GM15510 (cell line): Measurements from ENCODE around the gene LGR6.

Experiments used
- POLR2A ChIP-seq: IDR thresholded peaks from 3 replicates; pipeline ENCODE4 v1.6.1; 2011; ENCODE audit warnings: borderline replicate concordance; ENCODE audit not compliant: insufficient read length; ENCODE audit errors: extremely low read depth

Gene LGR6

DNA sequence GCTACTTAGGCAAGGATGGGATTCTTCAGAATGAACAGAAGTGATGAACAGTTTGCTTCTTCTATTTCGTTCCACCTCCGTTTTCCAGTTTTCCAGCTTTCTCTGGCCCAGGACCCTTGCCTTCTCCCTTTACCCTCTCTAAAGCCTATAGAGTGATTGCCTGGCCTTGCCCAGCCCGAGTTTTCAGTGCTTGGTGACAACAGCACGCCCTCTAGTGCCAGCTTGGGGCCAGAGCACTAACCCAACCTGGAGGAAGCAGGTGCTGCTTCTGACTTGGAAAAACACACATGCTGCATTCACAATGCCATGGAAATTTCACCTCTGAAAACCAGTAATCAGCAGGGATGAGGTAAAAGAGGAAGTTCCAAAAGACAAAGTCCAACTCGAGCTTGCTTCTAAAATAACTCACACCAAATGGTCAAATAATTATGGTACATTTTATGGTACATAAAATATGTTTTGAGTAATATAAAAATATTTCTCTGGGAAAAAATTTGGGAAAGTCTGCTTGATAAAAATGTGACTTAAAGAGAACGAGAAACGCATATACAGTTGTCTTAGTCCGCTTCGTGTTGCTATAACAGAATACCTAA is 122.1 kb downstream of the LGR6 start:
- no peak for TF ChIP-seq POLR2A

DNA sequence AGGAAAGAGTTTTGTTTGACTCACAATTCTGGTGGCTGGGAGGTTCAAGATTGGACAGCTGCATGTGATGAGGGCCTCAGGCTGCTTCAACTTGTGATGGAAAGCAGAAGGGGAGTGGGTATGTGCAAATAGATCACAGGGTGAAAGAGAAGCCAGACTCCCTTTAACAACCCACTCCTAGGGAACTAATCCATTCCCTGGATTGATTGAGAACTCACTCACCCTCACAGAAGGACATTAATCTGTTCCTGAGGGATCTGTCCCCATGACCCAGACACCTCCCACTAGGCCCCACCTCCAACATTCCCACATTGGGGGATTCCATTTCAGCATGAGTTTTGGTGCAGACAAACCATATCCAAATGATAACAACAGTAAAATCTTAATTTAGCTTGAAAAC is 122.6 kb downstream of the LGR6 start:
- no peak for TF ChIP-seq POLR2A

DNA sequence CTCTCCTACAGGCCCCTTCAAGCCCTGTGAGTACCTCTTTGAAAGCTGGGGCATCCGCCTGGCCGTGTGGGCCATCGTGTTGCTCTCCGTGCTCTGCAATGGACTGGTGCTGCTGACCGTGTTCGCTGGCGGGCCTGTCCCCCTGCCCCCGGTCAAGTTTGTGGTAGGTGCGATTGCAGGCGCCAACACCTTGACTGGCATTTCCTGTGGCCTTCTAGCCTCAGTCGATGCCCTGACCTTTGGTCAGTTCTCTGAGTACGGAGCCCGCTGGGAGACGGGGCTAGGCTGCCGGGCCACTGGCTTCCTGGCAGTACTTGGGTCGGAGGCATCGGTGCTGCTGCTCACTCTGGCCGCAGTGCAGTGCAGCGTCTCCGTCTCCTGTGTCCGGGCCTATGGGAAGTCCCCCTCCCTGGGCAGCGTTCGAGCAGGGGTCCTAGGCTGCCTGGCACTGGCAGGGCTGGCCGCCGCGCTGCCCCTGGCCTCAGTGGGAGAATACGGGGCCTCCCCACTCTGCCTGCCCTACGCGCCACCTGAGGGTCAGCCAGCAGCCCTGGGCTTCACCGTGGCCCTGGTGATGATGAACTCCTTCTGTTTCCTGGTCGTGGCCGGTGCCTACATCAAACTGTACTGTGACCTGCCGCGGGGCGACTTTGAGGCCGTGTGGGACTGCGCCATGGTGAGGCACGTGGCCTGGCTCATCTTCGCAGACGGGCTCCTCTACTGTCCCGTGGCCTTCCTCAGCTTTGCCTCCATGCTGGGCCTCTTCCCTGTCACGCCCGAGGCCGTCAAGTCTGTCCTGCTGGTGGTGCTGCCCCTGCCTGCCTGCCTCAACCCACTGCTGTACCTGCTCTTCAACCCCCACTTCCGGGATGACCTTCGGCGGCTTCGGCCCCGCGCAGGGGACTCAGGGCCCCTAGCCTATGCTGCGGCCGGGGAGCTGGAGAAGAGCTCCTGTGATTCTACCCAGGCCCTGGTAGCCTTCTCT is 124.6 kb downstream of the LGR6 start:
- TF ChIP-seq POLR2A: no peak

DNA sequence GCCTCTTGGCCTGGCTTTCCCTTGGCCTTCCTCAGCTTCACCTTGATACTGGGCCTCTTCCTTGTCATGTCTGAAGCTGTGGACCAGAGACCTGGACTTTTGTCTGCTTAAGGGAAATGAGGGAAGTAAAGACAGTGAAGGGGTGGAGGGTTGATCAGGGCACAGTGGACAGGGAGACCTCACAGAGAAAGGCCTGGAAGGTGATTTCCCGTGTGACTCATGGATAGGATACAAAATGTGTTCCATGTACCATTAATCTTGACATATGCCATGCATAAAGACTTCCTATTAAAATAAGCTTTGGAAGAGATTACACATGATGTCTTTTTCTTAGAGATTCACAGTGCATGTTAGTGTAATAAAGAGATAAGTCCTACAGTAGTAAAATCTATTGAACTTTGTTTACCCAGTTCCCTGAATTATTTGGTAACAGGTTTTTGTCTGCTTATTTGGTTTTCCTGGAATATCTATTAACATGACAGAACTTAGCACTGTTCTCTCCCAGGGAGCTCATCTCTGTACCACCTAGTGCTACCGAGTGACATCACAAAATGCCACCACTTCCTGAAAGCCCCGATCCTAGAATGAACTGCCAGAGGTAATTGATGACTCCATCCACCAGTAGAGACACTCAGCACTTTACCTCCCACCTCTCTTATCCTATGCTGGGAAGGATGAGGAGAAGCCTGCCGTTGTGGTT is 125.9 kb downstream of the LGR6 start:
- TF ChIP-seq POLR2A: no peak

DNA sequence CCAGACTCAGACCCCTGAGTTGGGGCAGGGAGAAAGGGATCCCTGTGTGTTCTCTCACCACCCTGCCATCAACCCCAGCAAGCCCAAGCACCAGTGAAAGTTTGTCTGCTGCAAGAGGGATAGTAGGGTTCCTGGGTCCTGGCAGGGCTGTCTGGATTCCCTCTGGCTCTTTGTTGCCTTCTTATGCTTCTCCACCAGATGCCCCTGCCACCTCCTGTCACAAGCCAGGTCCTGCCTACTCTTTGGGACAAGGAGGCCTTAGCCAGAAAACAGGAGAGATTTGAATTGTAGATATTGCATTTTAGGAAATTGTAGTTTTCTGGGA is 126.4 kb downstream of the LGR6 start:
- no peak for TF ChIP-seq POLR2A

DNA sequence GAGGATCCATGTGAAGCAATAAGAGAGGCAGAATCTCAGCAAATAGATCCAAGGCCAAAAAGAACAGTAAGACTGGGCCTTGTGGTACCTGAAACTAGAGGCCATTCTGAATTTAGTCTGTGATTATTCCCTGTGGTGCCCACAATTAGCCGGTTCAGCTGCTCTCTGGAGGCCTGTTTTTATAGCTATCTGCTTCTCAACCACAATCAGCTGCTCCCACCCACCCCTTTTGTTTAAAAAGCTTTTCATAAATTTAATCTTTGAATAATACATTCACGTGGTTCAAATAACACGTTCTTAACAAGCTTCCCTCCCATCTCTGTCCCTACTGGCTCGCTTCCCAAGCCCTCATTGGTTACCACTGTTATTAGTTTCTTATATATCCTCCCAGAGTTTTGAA is 130.1 kb downstream of the LGR6 start:
- TF ChIP-seq POLR2A: no peak

DNA sequence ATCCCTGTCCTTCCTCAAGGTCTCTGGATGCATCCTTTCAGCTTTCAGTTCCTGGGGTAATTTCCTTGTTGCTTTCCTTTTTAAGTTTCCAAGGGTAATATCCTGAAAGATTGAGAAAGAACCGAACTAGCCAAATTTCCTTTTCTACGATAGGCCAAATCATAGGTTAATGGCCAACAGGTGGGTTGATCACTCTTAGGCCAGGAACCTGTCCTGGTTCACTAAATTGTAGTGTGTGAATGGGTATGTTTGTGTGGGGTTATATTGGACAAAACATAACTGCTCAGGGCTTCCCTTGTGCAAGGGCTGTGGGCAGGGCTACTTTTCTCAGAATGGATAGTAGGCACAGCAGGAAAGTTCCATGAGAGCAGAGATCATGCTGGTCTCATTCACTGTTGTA is 131.0 kb downstream of the LGR6 start:
- no peak for TF ChIP-seq POLR2A

DNA sequence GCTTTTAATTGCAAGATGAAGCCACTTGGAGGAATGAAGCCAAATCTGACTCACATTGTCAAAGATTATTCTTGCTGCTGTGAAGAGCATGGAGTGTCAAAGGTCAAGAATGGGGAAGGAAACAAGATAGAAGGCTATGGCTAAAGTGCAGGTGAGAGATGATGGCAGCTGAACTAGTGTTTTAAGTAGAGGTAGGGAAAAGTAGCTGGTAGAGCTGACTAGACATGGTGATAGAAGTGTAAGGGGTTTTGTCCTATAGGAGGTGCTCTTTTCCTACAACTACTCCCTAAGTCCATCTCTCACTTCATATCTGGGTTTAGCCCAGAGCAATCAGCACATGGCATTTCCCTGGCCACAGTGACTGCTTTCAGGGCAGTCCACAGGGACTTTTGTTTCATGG is 136.3 kb downstream of the LGR6 start:
- TF ChIP-seq POLR2A: no peak

DNA sequence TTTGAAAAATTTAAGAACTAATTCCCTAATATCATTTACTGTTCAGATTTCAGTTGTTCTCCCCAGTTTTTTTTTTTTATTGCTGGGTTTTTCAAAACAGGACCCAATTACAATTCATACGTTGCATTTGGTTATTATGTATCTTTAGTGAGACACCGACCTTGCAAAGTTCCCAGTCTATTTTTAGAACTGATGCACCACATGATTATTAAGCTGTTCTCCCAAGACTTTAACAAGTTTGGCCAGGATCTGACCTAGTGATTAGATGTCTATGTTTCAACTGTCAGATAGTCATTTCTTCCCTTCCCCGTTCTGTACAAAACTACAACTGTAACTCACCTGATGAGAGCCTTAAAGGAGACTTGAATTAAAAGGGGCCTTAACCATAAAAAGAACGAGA is 140.3 kb downstream of the LGR6 start:
- TF ChIP-seq POLR2A: no peak

DNA sequence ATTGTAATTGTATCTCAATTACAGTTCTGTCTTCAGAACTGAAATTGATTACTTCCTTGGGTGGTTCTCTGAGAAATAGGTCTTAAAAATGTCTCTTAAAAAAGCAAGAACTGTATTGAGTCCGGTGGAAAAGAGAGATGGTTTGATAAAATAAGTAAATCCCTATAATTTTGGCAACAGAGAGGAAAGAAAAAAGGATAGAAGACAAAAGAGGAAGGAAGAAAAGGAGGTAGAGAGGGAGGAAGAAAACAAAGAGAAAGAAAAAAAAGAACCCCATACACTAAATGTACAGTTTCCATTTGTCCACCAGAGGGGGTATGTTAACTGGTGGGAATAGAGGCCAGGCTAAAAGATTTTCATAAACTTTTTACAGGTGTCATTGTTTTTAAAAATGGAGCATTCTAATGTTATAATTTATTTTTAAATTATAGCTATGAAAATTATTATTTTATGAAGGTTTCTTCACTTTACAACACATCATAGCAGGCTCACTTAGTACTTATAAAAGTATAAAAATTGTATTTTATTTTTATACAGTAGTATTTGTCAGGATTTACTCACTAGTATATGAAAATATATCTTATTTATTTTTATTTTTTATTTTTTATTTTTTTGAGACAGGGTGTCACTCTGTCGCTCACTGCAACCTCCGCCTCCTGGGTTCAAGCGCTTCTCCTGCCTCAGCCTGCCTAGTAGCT is 150.2 kb downstream of the LGR6 start:
- TF ChIP-seq POLR2A: no peak

DNA sequence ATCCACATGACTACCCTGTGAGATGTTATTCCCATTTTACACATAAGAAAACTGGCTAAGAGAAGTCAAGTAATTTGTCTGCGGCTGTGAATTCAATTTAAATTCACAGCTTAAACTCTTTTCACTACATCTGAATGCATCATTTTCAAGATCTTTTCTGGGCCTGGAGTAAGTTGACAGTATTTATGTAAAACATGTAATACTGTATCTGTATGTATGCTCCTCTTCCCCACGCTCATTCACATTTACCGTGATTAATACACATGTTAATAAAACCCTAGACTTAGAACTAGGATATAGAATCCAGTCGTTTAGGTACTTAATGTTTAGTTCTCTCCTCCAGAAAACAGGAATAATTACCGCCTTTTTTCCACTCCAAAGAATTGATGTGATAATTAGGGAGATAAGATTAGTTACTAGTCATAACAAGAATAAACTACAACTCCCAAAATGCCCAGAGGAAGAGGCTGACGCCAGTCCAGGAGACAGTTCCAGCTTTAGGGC is 154.5 kb downstream of the LGR6 start:
- no peak for TF ChIP-seq POLR2A

DNA sequence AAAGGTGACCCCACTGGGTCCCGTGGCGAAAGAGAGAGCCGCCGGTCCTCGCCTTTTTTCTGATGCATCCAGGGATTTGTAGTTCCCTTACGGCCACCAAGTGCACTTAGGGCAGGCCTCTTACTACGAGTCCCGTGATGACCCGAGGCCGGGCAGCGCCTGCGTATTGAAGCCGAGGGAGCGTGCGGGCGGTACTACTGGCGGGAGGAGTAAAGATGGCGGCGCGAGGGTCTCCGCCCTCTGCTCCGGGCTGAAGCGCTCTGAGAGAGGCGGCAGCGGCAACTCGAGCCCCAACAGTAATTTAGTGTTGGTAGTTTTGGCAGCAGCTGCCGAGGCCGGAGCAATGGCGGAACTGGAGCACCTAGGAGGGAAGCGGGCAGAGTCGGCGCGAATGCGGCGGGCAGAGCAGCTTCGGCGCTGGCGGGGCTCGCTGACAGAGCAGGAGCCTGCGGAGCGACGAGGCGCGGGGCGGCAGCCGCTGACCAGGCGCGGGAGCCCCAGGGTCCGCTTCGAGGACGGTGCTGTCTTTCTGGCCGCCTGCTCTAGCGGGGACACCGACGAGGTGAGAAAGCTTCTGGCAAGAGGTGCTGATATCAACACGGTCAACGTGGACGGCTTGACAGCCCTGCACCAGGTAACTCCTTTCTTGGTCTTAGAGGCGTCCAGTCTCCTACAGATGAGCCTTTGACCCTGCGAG is 155.1 kb downstream of the LGR6 start, which contains the start of gene PPP1R12B:
Gene PPP1R12B (plus strand): TSS at position 191 of the 697 bp plus-strand sequence. CDS start 153 bp downstream, at position 344.
- peak; percentile 66 for TF ChIP-seq POLR2A

DNA sequence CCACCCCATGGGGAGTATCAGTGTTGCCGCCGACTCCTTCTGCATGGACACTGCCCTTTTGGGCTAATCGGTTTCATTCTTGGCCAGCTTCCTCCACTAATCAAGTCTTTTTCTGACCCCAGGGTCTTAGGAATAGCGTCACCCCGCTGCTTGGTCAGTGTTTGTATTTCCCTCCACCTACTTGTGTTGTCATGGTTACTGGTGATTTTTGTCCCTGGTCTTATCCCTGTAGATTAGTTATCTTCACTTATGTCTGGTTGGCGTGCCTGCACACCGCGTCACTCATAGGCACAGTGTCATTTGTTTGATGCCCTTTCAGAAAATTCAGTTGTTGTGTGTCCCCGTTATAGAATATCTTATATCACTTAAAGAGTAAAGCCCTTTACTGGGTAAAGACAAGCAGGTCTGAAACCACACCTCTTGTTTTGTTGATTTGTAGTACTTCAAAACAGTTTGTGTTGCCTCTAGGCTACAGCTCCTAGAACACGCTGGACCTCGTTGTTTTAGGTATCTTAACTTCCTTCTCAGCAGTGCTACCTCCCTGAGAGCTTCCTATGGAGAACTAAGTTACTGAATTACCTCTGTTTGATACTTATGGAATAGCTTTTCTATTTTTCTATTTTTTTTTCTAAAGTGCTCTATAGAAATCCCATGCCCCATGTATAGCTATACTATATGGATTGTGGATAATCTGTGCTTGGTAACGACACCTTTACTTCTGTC is 155.8 kb downstream of the LGR6 start:
- no peak for TF ChIP-seq POLR2A
